Measurements from ENCODE around the gene CFAP61.

DNA sequence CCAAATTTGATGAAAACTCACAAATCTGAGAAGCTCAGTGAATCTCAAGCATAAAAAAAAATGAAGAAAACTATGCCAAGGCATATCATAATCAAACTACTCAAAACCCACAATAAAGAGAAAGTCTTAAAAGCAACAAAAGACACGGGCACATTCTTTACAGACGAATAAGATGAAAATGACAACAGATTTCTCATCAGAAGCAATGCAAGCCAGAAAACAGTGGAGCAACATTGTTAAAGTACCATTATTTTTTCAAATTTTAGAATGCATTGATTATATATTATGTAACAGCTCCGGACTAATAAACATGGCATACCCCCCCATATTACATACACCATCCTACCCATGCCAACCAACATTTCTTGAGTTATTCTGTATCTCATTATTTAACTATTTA lies 260.2 kb downstream of the CFAP61 start:
- TF ChIP-seq, protein P1, sequence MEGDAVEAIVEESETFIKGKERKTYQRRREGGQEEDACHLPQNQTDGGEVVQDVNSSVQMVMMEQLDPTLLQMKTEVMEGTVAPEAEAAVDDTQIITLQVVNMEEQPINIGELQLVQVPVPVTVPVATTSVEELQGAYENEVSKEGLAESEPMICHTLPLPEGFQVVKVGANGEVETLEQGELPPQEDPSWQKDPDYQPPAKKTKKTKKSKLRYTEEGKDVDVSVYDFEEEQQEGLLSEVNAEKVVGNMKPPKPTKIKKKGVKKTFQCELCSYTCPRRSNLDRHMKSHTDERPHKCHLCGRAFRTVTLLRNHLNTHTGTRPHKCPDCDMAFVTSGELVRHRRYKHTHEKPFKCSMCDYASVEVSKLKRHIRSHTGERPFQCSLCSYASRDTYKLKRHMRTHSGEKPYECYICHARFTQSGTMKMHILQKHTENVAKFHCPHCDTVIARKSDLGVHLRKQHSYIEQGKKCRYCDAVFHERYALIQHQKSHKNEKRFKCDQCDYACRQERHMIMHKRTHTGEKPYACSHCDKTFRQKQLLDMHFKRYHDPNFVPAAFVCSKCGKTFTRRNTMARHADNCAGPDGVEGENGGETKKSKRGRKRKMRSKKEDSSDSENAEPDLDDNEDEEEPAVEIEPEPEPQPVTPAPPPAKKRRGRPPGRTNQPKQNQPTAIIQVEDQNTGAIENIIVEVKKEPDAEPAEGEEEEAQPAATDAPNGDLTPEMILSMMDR (IDR thresholded peaks at IDR 0.05): no peak
- no peak for TF ChIP-seq POLR2A (IDR thresholded peaks at IDR 0.05)
